OCI-LY1 (cell line): ENCODE data around the gene SCTR.

Source experiments
- EZH2 ChIP-seq: fragments of 200-600 bp; sonication (generic), shearing (Covaris generic); IDR thresholded peaks from 2 replicates; pipeline ENCODE4 v1.8.0; 2017; ENCODE audit warnings: borderline replicate concordance, mixed run types, mild to moderate bottlenecking, antibody characterized with exemption, low read length, moderate library complexity, mixed read lengths
- TF ChIP-seq, protein P1 (sequence below): fragments of 200-600 bp; sonication (generic), shearing (Covaris generic); IDR thresholded peaks from 2 replicates; pipeline ENCODE4 v1.5.1; 2017; ENCODE audit warnings: mild to moderate bottlenecking, antibody characterized with exemption, low read length, moderate library complexity, mixed read lengths

DNA sequence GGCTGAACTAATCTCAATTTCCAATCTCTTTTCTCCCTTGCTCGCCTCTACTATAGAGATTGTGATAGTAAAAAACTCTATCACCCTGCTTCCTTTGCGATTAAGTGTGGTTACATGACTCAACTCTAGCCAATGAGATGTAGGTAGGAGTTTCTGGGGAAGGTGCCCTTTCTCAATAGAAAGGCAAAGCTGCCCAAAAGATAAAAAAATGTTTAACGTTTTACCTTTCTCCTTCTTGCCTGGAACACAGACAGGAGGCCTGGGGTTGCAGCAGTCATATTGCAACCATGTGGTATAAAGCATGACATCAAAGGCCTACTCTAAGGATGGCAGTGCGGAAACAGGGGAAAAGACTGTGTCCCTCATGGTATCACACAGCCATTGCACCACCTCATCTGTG lies 61.1 kb downstream of the SCTR start:
- TF ChIP-seq, protein P1, sequence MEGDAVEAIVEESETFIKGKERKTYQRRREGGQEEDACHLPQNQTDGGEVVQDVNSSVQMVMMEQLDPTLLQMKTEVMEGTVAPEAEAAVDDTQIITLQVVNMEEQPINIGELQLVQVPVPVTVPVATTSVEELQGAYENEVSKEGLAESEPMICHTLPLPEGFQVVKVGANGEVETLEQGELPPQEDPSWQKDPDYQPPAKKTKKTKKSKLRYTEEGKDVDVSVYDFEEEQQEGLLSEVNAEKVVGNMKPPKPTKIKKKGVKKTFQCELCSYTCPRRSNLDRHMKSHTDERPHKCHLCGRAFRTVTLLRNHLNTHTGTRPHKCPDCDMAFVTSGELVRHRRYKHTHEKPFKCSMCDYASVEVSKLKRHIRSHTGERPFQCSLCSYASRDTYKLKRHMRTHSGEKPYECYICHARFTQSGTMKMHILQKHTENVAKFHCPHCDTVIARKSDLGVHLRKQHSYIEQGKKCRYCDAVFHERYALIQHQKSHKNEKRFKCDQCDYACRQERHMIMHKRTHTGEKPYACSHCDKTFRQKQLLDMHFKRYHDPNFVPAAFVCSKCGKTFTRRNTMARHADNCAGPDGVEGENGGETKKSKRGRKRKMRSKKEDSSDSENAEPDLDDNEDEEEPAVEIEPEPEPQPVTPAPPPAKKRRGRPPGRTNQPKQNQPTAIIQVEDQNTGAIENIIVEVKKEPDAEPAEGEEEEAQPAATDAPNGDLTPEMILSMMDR = no peak
- TF ChIP-seq EZH2 = no peak
